GM23248 (cell line): ENCODE data around the gene CCDC191. TPM values are rescaled to one million over a fixed set of nuclear protein-coding genes. Genes with fewer than 3 reads are reported as not detected.

ENCODE experiments used
- DNase-seq: peaks from one replicate; pipeline ENCODE4 v3.0.0-alpha.2; 2015
- H2AFZ ChIP-seq: fragments of 200-600 bp; sonication (generic); 2 replicates; pipeline ENCODE4 v1.6.1; 2016; ENCODE audit warnings: antibody characterized with exemption
- H3F3A ChIP-seq: fragments of 200-600 bp; sonication (generic); 2 replicates; pipeline ENCODE4 v1.6.1; 2016; ENCODE audit warnings: mild to moderate bottlenecking, antibody characterized with exemption, mixed run types; ENCODE audit not compliant: insufficient read depth
- H3K27ac ChIP-seq: fragments of 200-600 bp; sonication (generic); 2 replicates; pipeline ENCODE4 v1.5.1; 2016; ENCODE audit warnings: mild to moderate bottlenecking
- H3K27me3 ChIP-seq: fragments of 200-600 bp; sonication (generic); replicated peaks from 2 replicates; pipeline ENCODE4 v1.6.1; 2016; ENCODE audit warnings: mild to moderate bottlenecking; ENCODE audit not compliant: insufficient read depth
- H3K36me3 ChIP-seq: fragments of 200-600 bp; sonication (generic); 2 replicates; pipeline ENCODE4 v1.6.1; 2016; ENCODE audit warnings: low read depth, mild to moderate bottlenecking
- H3K4me1 ChIP-seq: fragments of 200-600 bp; sonication (generic); 2 replicates; pipeline ENCODE4 v1.6.1; 2016; ENCODE audit warnings: mild to moderate bottlenecking; ENCODE audit not compliant: insufficient read depth
- H3K4me2 ChIP-seq: fragments of 200-600 bp; sonication (generic); one replicate; pipeline ENCODE4 v1.6.1; 2016; ENCODE audit warnings: mild to moderate bottlenecking; ENCODE audit not compliant: unreplicated experiment
- H3K4me3 ChIP-seq: fragments of 200-600 bp; sonication (generic); 2 replicates; pipeline ENCODE4 v1.5.1; 2016; ENCODE audit warnings: mild to moderate bottlenecking
- H3K79me2 ChIP-seq: fragments of 200-600 bp; sonication (generic); 2 replicates; pipeline ENCODE4 v1.6.1; 2016; ENCODE audit warnings: mild to moderate bottlenecking; ENCODE audit not compliant: insufficient read depth
- H3K9ac ChIP-seq: fragments of 200-600 bp; sonication (generic); 2 replicates; pipeline ENCODE4 v1.6.1; 2016; ENCODE audit warnings: mild to moderate bottlenecking
- H3K9me2 ChIP-seq: fragments of 200-600 bp; sonication (generic); 2 replicates; pipeline ENCODE4 v1.6.1; 2016; ENCODE audit warnings: mixed run types, mild to moderate bottlenecking, moderate library complexity; ENCODE audit not compliant: insufficient read depth
- H3K9me3 ChIP-seq: fragments of 200-600 bp; sonication (generic); one replicate; pipeline ENCODE4 v1.6.1; 2017; ENCODE audit warnings: low read depth
- H4K20me1 ChIP-seq: fragments of 200-600 bp; sonication (generic); 2 replicates; pipeline ENCODE4 v1.6.0; 2016; ENCODE audit not compliant: insufficient read depth
- EZH2 ChIP-seq: fragments of 200-600 bp; sonication (generic); IDR thresholded peaks from 2 replicates; pipeline ENCODE4 v1.6.1; 2018; ENCODE audit warnings: antibody characterized with exemption, mild to moderate bottlenecking; ENCODE audit not compliant: insufficient read depth, poor library complexity, severe bottlenecking
- EZH2phosphoT487 ChIP-seq: fragments of 200-600 bp; sonication (generic); IDR thresholded peaks from 2 replicates; pipeline ENCODE4 v1.6.1; 2018; ENCODE audit warnings: antibody characterized with exemption, moderate library complexity, mild to moderate bottlenecking, low read depth; ENCODE audit not compliant: insufficient read depth
- WGBS, 2 experiments: methylation state at CpG; one replicate each; pipeline ENCODE4 v1.1.6; 2015 to 2017; ENCODE audit warnings: low lambda C conversion rate in 2 of 2, low coverage in 1 of 2; ENCODE audit errors: missing lambda C conversion rate in 2 of 2; 5-methylcytosine and 5-hydroxymethylcytosine counted together
- in situ Hi-C: fragments of 300-500 bp; cut with MboI; formaldehyde crosslinking; loops from 2 replicates; pipeline ENCODE4 v1.15.0; 2020
- polyA plus RNA-seq: library from polyadenylated mRNA; unstranded; fragments of >200 nt; fragmentation: Nextera tagmentation; extraction: Ambion mirVana; gene quantifications from 2 replicates; pipeline ENCODE4 v1.2.1, GENCODE V29; 2016
- total RNA-seq: library from RNA; depleted of rRNA; stranded (reverse); fragments of >200 nt; shearing (Covaris generic); gene quantifications from 2 replicates; pipeline ENCODE4 v1.2.3, GENCODE V29; 2014

CCDC191 gene
- total and polyA plus RNA-seq, 2 experiments from 2014 or later = 0.43 to 1.5 TPM

DNA sequence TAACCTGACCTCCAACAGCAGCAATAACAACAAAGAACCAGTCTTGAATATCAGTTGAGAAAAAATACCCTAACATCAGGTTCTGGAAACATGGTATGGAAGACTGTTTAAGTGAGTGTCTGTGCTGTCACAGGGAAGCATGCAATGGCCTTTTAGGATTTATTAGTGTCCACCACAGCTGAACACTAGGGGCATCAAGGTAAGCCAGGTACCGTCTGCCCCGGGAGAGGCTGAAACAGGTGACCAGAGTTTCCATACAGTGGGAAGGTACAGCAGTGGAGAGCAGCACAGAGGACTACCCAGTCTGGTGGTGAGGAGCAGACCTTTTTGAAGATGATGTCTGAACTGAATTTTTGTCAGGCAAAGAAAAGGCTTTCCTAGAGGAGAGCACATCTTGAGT lies 90.2 kb downstream of the CCDC191 start:
- DNase-seq = no peak
- 93 to 98% methylated on average over 2 of the region's 2 CpGs for WGBS, 2 experiments
- TF ChIP-seq EZH2 = no peak
- no peak for TF ChIP-seq EZH2phosphoT487
- H3K9me3 ChIP-seq = no peaks in the 10 kb centered on the region
- H3K4me3 ChIP-seq = no peak overlapping the region
- in situ Hi-C loops = no loop called here
- 0 out of 2 replicates have a peak, but pooled peaks cover 9% of the 10 kb centered on the region for H3K4me1 ChIP-seq
- H3K27me3 ChIP-seq = no peaks in the 10 kb centered on the region
- no peak overlapping the region for H3K9ac ChIP-seq
- no peak overlapping the region for H3K4me2 ChIP-seq
- H2AFZ ChIP-seq = no peak overlapping the region
- no peaks in the 10 kb centered on the region for H3K36me3 ChIP-seq
- no peaks in the 10 kb centered on the region for H3K79me2 ChIP-seq
- H3K27ac ChIP-seq = no peak overlapping the region
- H3F3A ChIP-seq = peaks cover 15% of the 10 kb centered on the region; the same call in 1 of the 2 replicates
- 0 out of 2 replicates have a peak, but pooled peaks cover 3% of the 10 kb centered on the region for H3K9me2 ChIP-seq
- no peaks in the 10 kb centered on the region for H4K20me1 ChIP-seq

- WGBS, 2 experiments = 92 to 93% methylated on average over 3 of the region's 3 CpGs
- no peak overlapping the region for H3K4me3 ChIP-seq
- no peak overlapping the region for H3K4me2 ChIP-seq
- in situ Hi-C loops = no loop called here
- DNase-seq = no peak
- no peaks in the 10 kb centered on the region for H3K9me3 ChIP-seq
- H3K79me2 ChIP-seq = no peaks in the 10 kb centered on the region
- 0 out of 2 replicates have a peak, but pooled peaks cover 2% of the 10 kb centered on the region for H3K4me1 ChIP-seq
- TF ChIP-seq EZH2phosphoT487 (no peak), EZH2 (no peak)
- no peaks in the 10 kb centered on the region for H3K27me3 ChIP-seq
- no peak overlapping the region for H2AFZ ChIP-seq
- H3K9me2 ChIP-seq = 0 out of 2 replicates have a peak, but pooled peaks cover 3% of the 10 kb centered on the region
- no peak overlapping the region for H3K27ac ChIP-seq
- 0 out of 2 replicates have a peak, but pooled peaks cover 3% of the 10 kb centered on the region for H3F3A ChIP-seq
- no peaks in the 10 kb centered on the region for H4K20me1 ChIP-seq
- H3K9ac ChIP-seq = no peak overlapping the region
- H3K36me3 ChIP-seq = no peaks in the 10 kb centered on the region
These were observed 92.4 kb downstream of the CCDC191 start for GRCh38 chr3:113963879-113964278.

DNA sequence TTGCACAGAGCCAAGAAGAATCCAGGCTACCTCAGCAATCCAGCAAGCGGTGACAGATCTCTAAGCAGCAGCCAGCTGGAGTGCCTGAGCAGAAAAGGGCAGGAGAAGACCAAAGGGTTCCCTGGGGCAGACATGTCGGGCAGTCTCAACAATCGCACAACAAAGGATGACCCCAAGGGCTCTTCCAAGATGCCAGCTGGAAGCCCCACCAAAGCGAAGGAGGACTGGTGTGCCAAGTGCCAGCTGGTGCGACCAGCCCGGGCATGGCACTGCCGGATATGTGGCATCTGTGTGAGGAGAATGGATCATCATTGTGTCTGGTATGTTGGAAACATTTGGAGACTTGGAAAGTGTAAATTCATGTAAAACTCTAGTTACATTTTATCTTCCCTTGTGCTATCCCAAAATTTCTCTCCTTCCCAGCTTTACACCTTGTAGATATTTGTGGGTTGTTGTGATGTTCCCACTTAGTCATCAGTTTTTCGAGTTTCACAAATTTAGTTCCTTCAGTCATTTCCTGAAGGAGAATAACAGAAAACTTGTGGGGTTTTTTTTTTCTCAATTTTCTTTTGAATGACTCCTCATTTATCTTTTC lies 102.1 kb downstream of the CCDC191 start:
- no peaks in the 10 kb centered on the region for H3K36me3 ChIP-seq
- H3K27ac ChIP-seq = no peak overlapping the region
- 92% methylated on average over 8 of the region's 8 CpGs for WGBS, 2 experiments
- no peaks in the 10 kb centered on the region for H3K27me3 ChIP-seq
- no peak overlapping the region for H3K9ac ChIP-seq
- H3K4me1 ChIP-seq = peaks cover 8% of the 10 kb centered on the region; the same call in 1 of the 2 replicates
- no peaks in the 10 kb centered on the region for H3K79me2 ChIP-seq
- no peak overlapping the region for H2AFZ ChIP-seq
- no peaks in the 10 kb centered on the region for H3K9me2 ChIP-seq
- no peaks in the 10 kb centered on the region for H4K20me1 ChIP-seq
- peak overlapping the region; percentile 4 for H3K4me2 ChIP-seq
- TF ChIP-seq EZH2 (no peak), EZH2phosphoT487 (no peak)
- no peak overlapping the region for H3K4me3 ChIP-seq
- peak; percentile 0 for DNase-seq
- no peaks in the 10 kb centered on the region for H3F3A ChIP-seq
- no peaks in the 10 kb centered on the region for H3K9me3 ChIP-seq
- in situ Hi-C loops = no loop called here

DNA sequence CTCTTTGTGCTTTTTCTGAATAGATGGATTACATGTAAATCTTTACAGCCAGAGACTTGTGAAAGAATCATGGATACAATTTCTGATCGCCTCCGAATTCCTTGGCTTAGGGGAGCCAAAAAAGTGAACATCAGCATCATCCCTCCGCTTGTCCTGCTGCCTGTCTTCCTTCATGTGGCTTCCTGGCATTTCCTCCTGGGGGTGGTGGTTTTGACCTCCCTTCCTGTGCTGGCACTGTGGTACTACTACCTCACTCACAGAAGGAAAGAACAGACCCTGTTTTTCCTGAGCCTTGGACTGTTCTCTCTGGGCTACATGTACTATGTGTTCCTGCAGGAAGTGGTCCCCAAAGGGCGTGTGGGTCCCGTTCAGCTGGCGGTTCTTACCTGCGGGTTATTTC lies 102.6 kb downstream of the CCDC191 start:
- H3K9ac ChIP-seq = no peak overlapping the region
- H3K4me3 ChIP-seq = no peak overlapping the region
- H3K27me3 ChIP-seq = no peaks in the 10 kb centered on the region
- H3K36me3 ChIP-seq = no peaks in the 10 kb centered on the region
- peaks cover 4% of the 10 kb centered on the region; the same call in 1 of the 2 replicates for H3F3A ChIP-seq
- no peak overlapping the region for H2AFZ ChIP-seq
- no peak overlapping the region for H3K27ac ChIP-seq
- no peaks in the 10 kb centered on the region for H3K9me2 ChIP-seq
- no peaks in the 10 kb centered on the region for H3K9me3 ChIP-seq
- peak overlapping the region; percentile 4 for H3K4me2 ChIP-seq
- no peak for TF ChIP-seq EZH2
- TF ChIP-seq EZH2phosphoT487 = no peak
- H4K20me1 ChIP-seq = no peaks in the 10 kb centered on the region
- peaks cover 8% of the 10 kb centered on the region; the same call in 1 of the 2 replicates for H3K4me1 ChIP-seq
- in situ Hi-C loops = no loop called here
- H3K79me2 ChIP-seq = no peaks in the 10 kb centered on the region
- DNase-seq = peak; percentile 30
- 62 to 65% methylated on average over 7 of the region's 7 CpGs for WGBS, 2 experiments

DNA sequence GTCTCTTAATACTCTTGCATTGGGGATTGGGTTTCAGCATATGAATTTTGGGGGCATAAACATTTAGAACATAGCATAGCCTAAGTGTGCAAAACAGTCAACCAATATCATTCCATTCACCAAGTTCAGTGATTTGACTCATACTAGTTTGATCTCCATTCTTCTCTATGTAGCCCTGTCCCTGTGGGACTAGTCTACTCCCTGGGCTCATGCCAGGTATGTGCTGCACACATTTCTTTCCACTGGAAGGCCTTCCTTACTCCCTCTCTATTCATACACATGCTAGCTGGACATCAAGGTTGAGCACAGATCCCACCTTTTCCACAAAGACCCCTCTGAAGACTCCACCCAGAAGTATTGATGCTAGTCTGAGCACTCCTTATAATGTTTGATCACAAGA lies 103.4 kb downstream of the CCDC191 start:
- H3K9me3 ChIP-seq = no peaks in the 10 kb centered on the region

More for the DNA sequence above, 103.4 kb downstream of the CCDC191 start:
- DNase-seq = peak; percentile 52
- no peak overlapping the region for H3K4me2 ChIP-seq
- peaks cover 8% of the 10 kb centered on the region; the same call in 1 of the 2 replicates for H3K4me1 ChIP-seq
- no peaks in the 10 kb centered on the region for H3K79me2 ChIP-seq
- TF ChIP-seq EZH2phosphoT487 = no peak
- H3K9ac ChIP-seq = no peak overlapping the region
- H3K27ac ChIP-seq = no peak overlapping the region
- no peaks in the 10 kb centered on the region for H4K20me1 ChIP-seq
- H3K27me3 ChIP-seq = no peaks in the 10 kb centered on the region
- in situ Hi-C loops = no loop called here
- H3K36me3 ChIP-seq = no peaks in the 10 kb centered on the region
- H2AFZ ChIP-seq = no peak overlapping the region
- no peaks in the 10 kb centered on the region for H3K9me2 ChIP-seq
- H3F3A ChIP-seq = peaks cover 8% of the 10 kb centered on the region; the same call in 1 of the 2 replicates
- H3K4me3 ChIP-seq = no peak overlapping the region
